Measurements from ENCODE around the gene EPHA8. TPM values are rescaled to one million over a fixed set of nuclear protein-coding genes. Genes with fewer than 3 reads are reported as not detected.

The EPHA8 gene
- polyA plus RNA-seq, 1 of the 3 experiments (the other 2 are of a cell fraction): 0.02 TPM

DNA sequence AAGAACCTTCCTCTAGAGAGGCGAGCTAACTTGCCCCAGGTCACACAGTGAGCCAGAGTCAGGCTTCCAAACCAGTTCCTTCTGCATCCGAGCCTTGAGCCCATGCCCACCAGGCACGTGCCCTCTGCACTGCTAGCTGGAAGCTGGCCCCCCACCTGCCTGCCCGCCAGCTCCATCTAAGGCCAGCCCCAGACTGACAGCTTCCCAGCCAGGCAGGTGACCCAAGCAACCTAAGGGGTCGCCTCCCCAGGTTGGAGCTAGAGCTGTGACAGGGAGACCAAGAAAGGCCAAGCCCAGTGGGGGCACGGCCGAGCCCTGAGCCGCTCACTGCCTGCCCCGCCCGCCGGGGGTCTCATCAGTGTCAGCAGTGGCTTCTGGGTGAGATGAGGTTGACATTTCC, 53.3 kb downstream of the EPHA8 start:
- Histone ChIP-seq H3K79me2 (ENCODE audit: insufficient read depth) (no peaks in the 10 kb centered on the region), H3F3A (replicated peaks; ENCODE audit: insufficient read depth) (no peaks in the 10 kb centered on the region), H3K4me3 (ENCODE audit: low read depth in 2 of 2, low read length in 1 of 2) (no peak overlapping the region), H3K27me3 (ENCODE audit: insufficient read depth) (peaks cover 19% of the 10 kb centered on the region), H3K9me2 (no peaks in the 10 kb centered on the region), H3K4me1 (ENCODE audit: control insufficient read depth in 1 of 2, insufficient read depth in 2 of 2, low read depth in 1 of 2, low read length in 1 of 2) (peaks cover 0 to 13% of the 10 kb centered on the region in 2 experiments; a peak in 1 of 4 replicates), H3K27ac (ENCODE audit: low read depth in 2 of 2, low read length in 1 of 2) (no peak overlapping the region), H2AFZ (ENCODE audit: low read depth) (no peak overlapping the region), H3K4me2 (no peak overlapping the region), H3K9ac (no peak overlapping the region), H3K9me3 (no peaks in the 10 kb centered on the region), H3K36me3 (replicated peaks in 1 of 2; ENCODE audit: control insufficient read depth in 1 of 2, insufficient read depth in 2 of 2, low read length in 1 of 2) (no peaks in the 10 kb centered on the region), H4K20me1 (ENCODE audit: insufficient read depth) (no peaks in the 10 kb centered on the region)
- TF ChIP-seq, protein P1, sequence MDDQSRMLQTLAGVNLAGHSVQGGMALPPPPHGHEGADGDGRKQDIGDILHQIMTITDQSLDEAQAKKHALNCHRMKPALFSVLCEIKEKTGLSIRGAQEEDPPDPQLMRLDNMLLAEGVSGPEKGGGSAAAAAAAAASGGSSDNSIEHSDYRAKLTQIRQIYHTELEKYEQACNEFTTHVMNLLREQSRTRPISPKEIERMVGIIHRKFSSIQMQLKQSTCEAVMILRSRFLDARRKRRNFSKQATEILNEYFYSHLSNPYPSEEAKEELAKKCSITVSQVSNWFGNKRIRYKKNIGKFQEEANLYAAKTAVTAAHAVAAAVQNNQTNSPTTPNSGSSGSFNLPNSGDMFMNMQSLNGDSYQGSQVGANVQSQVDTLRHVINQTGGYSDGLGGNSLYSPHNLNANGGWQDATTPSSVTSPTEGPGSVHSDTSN (IDR thresholded peaks at IDR 0.05): no peak
- TF ChIP-seq TEAD4 (IDR thresholded peaks at IDR 0.05; ENCODE audit: borderline replicate concordance, insufficient read depth) (no peak), TCF12 (IDR thresholded peaks at IDR 0.05) (no peak), NRF1 (IDR thresholded peaks at IDR 0.05; ENCODE audit: low read depth, low read length) (no peak), NFIC (IDR thresholded peaks at IDR 0.05; ENCODE audit: borderline replicate concordance) (no peak), SMC3 (IDR thresholded peaks at IDR 0.05; ENCODE audit: low read depth, low read length) (no peak), RXRA (IDR thresholded peaks at IDR 0.05; ENCODE audit: borderline replicate concordance, low read depth) (no peak), POLR2AphosphoS5 (IDR thresholded peaks at IDR 0.05; ENCODE audit: low read depth, low read length) (no peak), RAD21 (IDR thresholded peaks at IDR 0.05; ENCODE audit: low read length) (no peak), EZH2phosphoT487 (IDR thresholded peaks at IDR 0.05; ENCODE audit: borderline replicate concordance, low read depth) (no peak), YY1 (IDR thresholded peaks at IDR 0.05; ENCODE audit: low read depth) (no peak), TAF1 (IDR thresholded peaks at IDR 0.05; ENCODE audit: borderline replicate concordance, low read depth, low read length) (no peak), FOXJ3 (CRISPR knock-in tag; IDR thresholded peaks at IDR 0.05) (no peak), FOSL2 (IDR thresholded peaks at IDR 0.05; ENCODE audit: borderline replicate concordance, low read depth) (no peak), MEF2A (IDR thresholded peaks at IDR 0.05; ENCODE audit: borderline replicate concordance, low read depth) (no peak)
- TF ChIP-seq, protein P2, sequence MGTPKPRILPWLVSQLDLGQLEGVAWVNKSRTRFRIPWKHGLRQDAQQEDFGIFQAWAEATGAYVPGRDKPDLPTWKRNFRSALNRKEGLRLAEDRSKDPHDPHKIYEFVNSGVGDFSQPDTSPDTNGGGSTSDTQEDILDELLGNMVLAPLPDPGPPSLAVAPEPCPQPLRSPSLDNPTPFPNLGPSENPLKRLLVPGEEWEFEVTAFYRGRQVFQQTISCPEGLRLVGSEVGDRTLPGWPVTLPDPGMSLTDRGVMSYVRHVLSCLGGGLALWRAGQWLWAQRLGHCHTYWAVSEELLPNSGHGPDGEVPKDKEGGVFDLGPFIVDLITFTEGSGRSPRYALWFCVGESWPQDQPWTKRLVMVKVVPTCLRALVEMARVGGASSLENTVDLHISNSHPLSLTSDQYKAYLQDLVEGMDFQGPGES (IDR thresholded peaks at IDR 0.05; ENCODE audit: low read depth, low read length): no peak
- TF ChIP-seq, protein P3, sequence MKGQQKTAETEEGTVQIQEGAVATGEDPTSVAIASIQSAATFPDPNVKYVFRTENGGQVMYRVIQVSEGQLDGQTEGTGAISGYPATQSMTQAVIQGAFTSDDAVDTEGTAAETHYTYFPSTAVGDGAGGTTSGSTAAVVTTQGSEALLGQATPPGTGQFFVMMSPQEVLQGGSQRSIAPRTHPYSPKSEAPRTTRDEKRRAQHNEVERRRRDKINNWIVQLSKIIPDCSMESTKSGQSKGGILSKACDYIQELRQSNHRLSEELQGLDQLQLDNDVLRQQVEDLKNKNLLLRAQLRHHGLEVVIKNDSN (IDR thresholded peaks at IDR 0.05; ENCODE audit: borderline replicate concordance, low read depth): no peak
- TF ChIP-seq, protein P4, sequence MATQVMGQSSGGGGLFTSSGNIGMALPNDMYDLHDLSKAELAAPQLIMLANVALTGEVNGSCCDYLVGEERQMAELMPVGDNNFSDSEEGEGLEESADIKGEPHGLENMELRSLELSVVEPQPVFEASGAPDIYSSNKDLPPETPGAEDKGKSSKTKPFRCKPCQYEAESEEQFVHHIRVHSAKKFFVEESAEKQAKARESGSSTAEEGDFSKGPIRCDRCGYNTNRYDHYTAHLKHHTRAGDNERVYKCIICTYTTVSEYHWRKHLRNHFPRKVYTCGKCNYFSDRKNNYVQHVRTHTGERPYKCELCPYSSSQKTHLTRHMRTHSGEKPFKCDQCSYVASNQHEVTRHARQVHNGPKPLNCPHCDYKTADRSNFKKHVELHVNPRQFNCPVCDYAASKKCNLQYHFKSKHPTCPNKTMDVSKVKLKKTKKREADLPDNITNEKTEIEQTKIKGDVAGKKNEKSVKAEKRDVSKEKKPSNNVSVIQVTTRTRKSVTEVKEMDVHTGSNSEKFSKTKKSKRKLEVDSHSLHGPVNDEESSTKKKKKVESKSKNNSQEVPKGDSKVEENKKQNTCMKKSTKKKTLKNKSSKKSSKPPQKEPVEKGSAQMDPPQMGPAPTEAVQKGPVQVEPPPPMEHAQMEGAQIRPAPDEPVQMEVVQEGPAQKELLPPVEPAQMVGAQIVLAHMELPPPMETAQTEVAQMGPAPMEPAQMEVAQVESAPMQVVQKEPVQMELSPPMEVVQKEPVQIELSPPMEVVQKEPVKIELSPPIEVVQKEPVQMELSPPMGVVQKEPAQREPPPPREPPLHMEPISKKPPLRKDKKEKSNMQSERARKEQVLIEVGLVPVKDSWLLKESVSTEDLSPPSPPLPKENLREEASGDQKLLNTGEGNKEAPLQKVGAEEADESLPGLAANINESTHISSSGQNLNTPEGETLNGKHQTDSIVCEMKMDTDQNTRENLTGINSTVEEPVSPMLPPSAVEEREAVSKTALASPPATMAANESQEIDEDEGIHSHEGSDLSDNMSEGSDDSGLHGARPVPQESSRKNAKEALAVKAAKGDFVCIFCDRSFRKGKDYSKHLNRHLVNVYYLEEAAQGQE (IDR thresholded peaks at IDR 0.05; ENCODE audit: low read depth, low read length): no peak
- TF ChIP-seq, protein P5, sequence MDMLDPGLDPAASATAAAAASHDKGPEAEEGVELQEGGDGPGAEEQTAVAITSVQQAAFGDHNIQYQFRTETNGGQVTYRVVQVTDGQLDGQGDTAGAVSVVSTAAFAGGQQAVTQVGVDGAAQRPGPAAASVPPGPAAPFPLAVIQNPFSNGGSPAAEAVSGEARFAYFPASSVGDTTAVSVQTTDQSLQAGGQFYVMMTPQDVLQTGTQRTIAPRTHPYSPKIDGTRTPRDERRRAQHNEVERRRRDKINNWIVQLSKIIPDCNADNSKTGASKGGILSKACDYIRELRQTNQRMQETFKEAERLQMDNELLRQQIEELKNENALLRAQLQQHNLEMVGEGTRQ (IDR thresholded peaks at IDR 0.05; ENCODE audit: borderline replicate concordance, low read depth, low read length): no peak
- TF ChIP-seq, protein P6, sequence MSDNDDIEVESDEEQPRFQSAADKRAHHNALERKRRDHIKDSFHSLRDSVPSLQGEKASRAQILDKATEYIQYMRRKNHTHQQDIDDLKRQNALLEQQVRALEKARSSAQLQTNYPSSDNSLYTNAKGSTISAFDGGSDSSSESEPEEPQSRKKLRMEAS (IDR thresholded peaks at IDR 0.05; ENCODE audit: low read depth): no peak
- no peak for DNase-seq
- WGBS (ENCODE audit: low lambda C conversion rate): 33% methylated on average over 3 of the region's 11 CpGs
- ChIA-PET CTCF (interaction anchor here (0.9 to 1.3 kb wide), 4 partner anchors 25 to 143 kb away, joined by 3 to 6 read pairs (median 4); no protein-coding TSS in a partner anchor), POLR2A (no interaction called here)

Data from SK-N-SH (cell line).